Measurements from ENCODE around the gene HRH3.

- TF ChIP-seq CTCF (IDR thresholded peaks at IDR 0.05) (no peak), POLR2A (IDR thresholded peaks at IDR 0.05) (no peak), EP300 (IDR thresholded peaks at IDR 0.05; ENCODE audit: low read depth) (no peak)
Measured at GRCh38 chr20:62243906-62244515, 23.9 kb upstream of the HRH3 start.

Data from transverse colon (tissue), 3 donors.